Smooth muscle cell (in vitro differentiated cells): ENCODE results near the gene MMAB. TPM values are rescaled to one million over a fixed set of nuclear protein-coding genes. Genes with fewer than 3 reads are reported as not detected.

ENCODE experiments used
- DNase-seq: peaks from one replicate; lab custom pipeline; 2025; ENCODE audit not compliant: unreplicated experiment; lab: John Stamatoyannopoulos, UW
- H2AFZ ChIP-seq: fragments of 200-600 bp; sonication (generic); 2 replicates; pipeline ENCODE4 v1.6.0; 2016; ENCODE audit warnings: antibody characterized with exemption, low read depth, mild to moderate bottlenecking
- H3F3A ChIP-seq: fragments of 200-600 bp; sonication (generic); 2 replicates; pipeline ENCODE4 v1.6.0; 2017; ENCODE audit warnings: antibody characterized with exemption, low read depth
- H3K27ac ChIP-seq: fragments of 200-600 bp; sonication (generic); 2 replicates; pipeline ENCODE4 v1.5.1; 2016; ENCODE audit warnings: low read depth, mild to moderate bottlenecking
- H3K27me3 ChIP-seq: fragments of 200-600 bp; sonication (generic); 2 replicates; pipeline ENCODE4 v1.6.1; 2016; ENCODE audit warnings: low read depth, mild to moderate bottlenecking
- H3K36me3 ChIP-seq: fragments of 200-600 bp; sonication (generic); 2 replicates; pipeline ENCODE4 v1.5.1; 2016; ENCODE audit warnings: low read depth
- H3K4me1 ChIP-seq: fragments of 200-600 bp; sonication (generic); 2 replicates; pipeline ENCODE4 v1.5.1; 2016; ENCODE audit warnings: low read depth
- H3K4me2 ChIP-seq: fragments of 200-600 bp; sonication (generic); 2 replicates; pipeline ENCODE4 v1.6.0; 2016; ENCODE audit warnings: mild to moderate bottlenecking
- H3K4me3 ChIP-seq: fragments of 200-600 bp; sonication (generic); 2 replicates; pipeline ENCODE4 v1.5.1; 2016; ENCODE audit warnings: mild to moderate bottlenecking
- H3K79me2 ChIP-seq: fragments of 200-600 bp; sonication (generic); 2 replicates; pipeline ENCODE4 v1.6.0; 2016; ENCODE audit warnings: low read depth, mild to moderate bottlenecking
- H3K9ac ChIP-seq: fragments of 200-600 bp; sonication (generic); 2 replicates; pipeline ENCODE4 v1.6.0; 2016; ENCODE audit warnings: low read depth
- H3K9me3 ChIP-seq: fragments of 200-600 bp; sonication (generic); replicated peaks from 2 replicates; pipeline ENCODE4 v1.5.1; 2016; ENCODE audit warnings: low read depth
- H4K20me1 ChIP-seq: fragments of 200-600 bp; sonication (generic); 2 replicates; pipeline ENCODE4 v1.6.0; 2016; ENCODE audit warnings: low read depth
- WGBS: methylation state at CpG from one replicate; pipeline ENCODE4 v1.1.7; 2016; ENCODE audit warnings: low lambda C conversion rate; 5-methylcytosine and 5-hydroxymethylcytosine counted together
- polyA plus RNA-seq: library from polyadenylated mRNA; unstranded; fragments of >200 nt; fragmentation: Nextera tagmentation; extraction: Ambion mirVana; gene quantifications from 2 replicates; pipeline ENCODE4 v1.2.1, GENCODE V29; 2016
- total RNA-seq: library from RNA; depleted of rRNA; stranded (reverse); fragments of >200 nt; gene quantifications from 2 replicates; pipeline ENCODE4 v1.2.3, GENCODE V29; 2014
- TF ChIP-seq, protein P1 (sequence below): fragments of 200-600 bp; sonication (generic); IDR thresholded peaks from 2 replicates; pipeline ENCODE4 v1.5.1; 2017; ENCODE audit warnings: borderline replicate concordance, mild to moderate bottlenecking, antibody characterized with exemption; ENCODE audit not compliant: insufficient read depth, poor library complexity, severe bottlenecking

MMAB gene
- total and polyA plus RNA-seq, 2 experiments from 2014 or later, result 20.2 to 51.7 TPM

DNA sequence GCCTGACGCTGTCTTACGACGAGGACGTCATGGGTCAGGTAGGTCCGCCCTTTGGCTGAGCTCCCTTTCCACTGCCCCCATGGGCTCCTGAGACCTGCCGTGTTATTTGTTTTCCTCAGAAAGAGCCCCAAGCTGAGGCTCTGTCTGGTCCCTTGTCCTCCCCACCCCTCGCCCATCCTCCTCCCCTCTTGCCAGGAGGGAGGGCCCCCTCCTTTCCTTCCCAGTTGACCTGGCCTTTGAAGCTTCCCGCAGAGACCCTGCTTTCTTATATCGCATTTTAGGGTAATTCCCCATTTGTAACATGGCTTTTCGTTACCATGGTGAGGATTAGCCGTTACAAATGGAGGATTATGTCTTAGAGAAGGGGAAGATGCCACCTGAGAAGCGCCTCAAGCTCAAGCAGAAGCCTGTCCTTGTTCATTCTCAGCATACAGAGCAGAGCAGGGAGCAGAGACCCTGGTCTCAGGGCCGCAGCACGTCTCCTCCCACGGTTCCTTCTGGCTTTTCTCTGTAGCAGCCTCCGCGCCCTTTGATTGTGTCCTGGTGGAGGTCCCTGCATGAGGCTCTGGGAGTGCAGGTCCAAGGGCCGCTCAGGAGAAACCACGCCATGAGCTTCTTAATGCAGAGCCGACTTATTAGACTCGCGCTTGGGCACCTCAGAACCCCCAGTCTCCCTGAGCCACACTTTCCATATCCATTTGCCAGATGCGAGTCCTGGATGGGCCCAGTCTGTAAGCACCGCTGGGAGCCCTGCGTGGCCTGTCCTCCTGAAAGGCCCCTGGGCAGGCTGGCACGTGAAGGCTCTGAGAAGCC is 48.6 kb downstream of the MMAB start:
- no peak overlapping the region for H3K4me2 ChIP-seq
- no peak overlapping the region for H3K27ac ChIP-seq
- no peak overlapping the region for H2AFZ ChIP-seq
- no peaks in the 10 kb centered on the region for H3K36me3 ChIP-seq
- H3K4me3 ChIP-seq, result no peak overlapping the region
- no peaks in the 10 kb centered on the region for H4K20me1 ChIP-seq
- 70% methylated on average over 26 of the region's 26 CpGs for WGBS
- TF ChIP-seq, protein P1, sequence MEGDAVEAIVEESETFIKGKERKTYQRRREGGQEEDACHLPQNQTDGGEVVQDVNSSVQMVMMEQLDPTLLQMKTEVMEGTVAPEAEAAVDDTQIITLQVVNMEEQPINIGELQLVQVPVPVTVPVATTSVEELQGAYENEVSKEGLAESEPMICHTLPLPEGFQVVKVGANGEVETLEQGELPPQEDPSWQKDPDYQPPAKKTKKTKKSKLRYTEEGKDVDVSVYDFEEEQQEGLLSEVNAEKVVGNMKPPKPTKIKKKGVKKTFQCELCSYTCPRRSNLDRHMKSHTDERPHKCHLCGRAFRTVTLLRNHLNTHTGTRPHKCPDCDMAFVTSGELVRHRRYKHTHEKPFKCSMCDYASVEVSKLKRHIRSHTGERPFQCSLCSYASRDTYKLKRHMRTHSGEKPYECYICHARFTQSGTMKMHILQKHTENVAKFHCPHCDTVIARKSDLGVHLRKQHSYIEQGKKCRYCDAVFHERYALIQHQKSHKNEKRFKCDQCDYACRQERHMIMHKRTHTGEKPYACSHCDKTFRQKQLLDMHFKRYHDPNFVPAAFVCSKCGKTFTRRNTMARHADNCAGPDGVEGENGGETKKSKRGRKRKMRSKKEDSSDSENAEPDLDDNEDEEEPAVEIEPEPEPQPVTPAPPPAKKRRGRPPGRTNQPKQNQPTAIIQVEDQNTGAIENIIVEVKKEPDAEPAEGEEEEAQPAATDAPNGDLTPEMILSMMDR, result no peak
- H3K9me3 ChIP-seq, result no peaks in the 10 kb centered on the region
- DNase-seq, result no peak
- H3F3A ChIP-seq, result peaks cover 5% of the 10 kb centered on the region
- H3K9ac ChIP-seq, result no peak overlapping the region
- H3K79me2 ChIP-seq, result no peaks in the 10 kb centered on the region
- H3K27me3 ChIP-seq, result no peaks in the 10 kb centered on the region
- peaks cover 33% of the 10 kb centered on the region for H3K4me1 ChIP-seq

DNA sequence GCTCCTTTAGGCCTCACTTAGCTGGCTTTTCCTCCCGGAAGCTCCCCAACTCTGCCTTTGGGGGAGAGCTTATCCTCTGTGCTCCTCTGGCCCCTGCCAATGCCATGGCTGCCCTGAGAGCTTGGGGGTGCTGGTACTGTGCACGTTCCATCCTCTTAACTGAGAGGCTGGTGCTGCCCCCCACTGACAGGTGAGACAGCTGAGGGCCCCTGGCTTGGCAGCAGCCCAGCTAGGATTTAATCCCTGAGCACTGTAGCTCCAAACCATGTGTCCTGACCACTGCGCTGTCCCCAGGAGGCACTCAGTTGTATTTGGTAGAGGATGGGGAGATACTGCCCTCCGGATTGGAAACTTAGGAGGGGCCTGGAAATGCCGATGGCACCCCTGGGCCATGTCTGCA is 49.8 kb downstream of the MMAB start:
- DNase-seq, result no peak

DNA sequence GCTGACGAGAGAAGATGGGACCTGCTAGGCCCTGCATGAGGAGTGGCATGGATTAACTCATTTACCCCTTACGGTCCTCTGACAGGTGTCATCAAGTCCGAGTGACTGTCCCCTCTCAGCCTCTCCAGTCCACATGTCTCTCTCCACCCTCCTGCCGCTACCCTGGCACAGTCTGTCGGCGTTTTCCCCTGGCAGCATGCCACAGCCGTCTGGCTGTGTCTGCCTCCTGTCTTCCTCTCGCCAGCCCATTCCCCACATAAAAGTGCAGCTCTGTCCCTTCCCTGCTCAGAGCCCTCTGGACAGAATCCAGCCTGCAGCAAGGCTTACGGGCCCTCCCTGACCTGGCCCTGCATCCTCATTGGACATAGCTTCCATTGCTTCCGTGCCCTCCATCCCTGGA is 50.2 kb downstream of the MMAB start:
- Histone ChIP-seq H3K4me1 (peaks cover 30% of the 10 kb centered on the region), H3K27me3 (no peaks in the 10 kb centered on the region), H3K9ac (no peak overlapping the region), H3K4me2 (no peak overlapping the region), H3F3A (peaks cover 10% of the 10 kb centered on the region), H3K36me3 (no peaks in the 10 kb centered on the region), H3K4me3 (no peak overlapping the region), H3K9me3 (no peaks in the 10 kb centered on the region), H2AFZ (no peak overlapping the region), H3K79me2 (no peaks in the 10 kb centered on the region), H3K27ac (no peak overlapping the region), H4K20me1 (no peaks in the 10 kb centered on the region)
- TF ChIP-seq, protein P1, result no peak
- WGBS, result 73% methylated on average over 10 of the region's 10 CpGs
- DNase-seq, result no peak

More for the DNA sequence above, 49.8 kb downstream of the MMAB start:
- Histone ChIP-seq H3K27ac (no peak overlapping the region), H3K9me3 (no peaks in the 10 kb centered on the region), H2AFZ (no peak overlapping the region), H3K9ac (no peak overlapping the region), H3K4me2 (no peak overlapping the region), H3F3A (peaks cover 6% of the 10 kb centered on the region), H3K4me1 (peaks cover 30% of the 10 kb centered on the region), H3K79me2 (no peaks in the 10 kb centered on the region), H3K4me3 (no peak overlapping the region), H3K36me3 (no peaks in the 10 kb centered on the region), H3K27me3 (no peaks in the 10 kb centered on the region), H4K20me1 (no peaks in the 10 kb centered on the region)
- WGBS, result 83% methylated on average over 5 of the region's 5 CpGs
- TF ChIP-seq, protein P1, result no peak

DNA sequence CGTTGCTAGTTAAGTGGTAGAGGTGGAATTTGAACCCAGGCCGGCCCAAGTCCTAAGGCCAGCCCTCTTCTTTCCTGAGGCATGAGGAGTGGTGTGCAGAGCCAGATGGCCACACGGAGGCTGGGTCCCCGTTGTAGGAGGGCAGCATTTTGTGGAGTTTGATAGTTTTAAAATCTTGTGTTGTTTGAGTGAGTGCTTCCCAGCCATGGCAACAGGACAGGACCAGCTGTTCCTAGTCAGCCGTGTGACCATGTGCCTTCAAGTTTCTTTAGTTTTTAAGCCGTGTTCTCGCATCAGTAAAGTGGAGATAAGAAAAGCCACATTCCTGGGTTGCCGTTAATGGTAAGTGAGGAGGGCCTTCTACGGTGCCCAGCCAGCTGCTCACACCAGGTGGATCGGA is 51.5 kb downstream of the MMAB start:
- 70% methylated on average over 10 of the region's 10 CpGs for WGBS

More for the DNA sequence above, 51.5 kb downstream of the MMAB start:
- H3K36me3 ChIP-seq, result no peaks in the 10 kb centered on the region
- H3K27me3 ChIP-seq, result no peaks in the 10 kb centered on the region
- no peak for DNase-seq
- no peak overlapping the region for H3K9ac ChIP-seq
- H3K9me3 ChIP-seq, result no peaks in the 10 kb centered on the region
- TF ChIP-seq, protein P1, result no peak
- no peak overlapping the region for H3K4me2 ChIP-seq
- H3K79me2 ChIP-seq, result no peaks in the 10 kb centered on the region
- H3K4me3 ChIP-seq, result no peak overlapping the region
- no peak overlapping the region for H2AFZ ChIP-seq
- no peak overlapping the region for H3K27ac ChIP-seq
- H3F3A ChIP-seq, result peaks cover 21% of the 10 kb centered on the region
- no peaks in the 10 kb centered on the region for H4K20me1 ChIP-seq
- H3K4me1 ChIP-seq, result peaks cover 25% of the 10 kb centered on the region
